NCI-H2107 treated with DMSO at 0.1 percent for 48 hours (cell line): ENCODE measurements around the gene NAALADL2.

ENCODE experiments used
- DNase-seq: peaks from one replicate; lab custom pipeline; 2025; ENCODE audit not compliant: unreplicated experiment; lab: John Stamatoyannopoulos, UW

NAALADL2 gene

DNA sequence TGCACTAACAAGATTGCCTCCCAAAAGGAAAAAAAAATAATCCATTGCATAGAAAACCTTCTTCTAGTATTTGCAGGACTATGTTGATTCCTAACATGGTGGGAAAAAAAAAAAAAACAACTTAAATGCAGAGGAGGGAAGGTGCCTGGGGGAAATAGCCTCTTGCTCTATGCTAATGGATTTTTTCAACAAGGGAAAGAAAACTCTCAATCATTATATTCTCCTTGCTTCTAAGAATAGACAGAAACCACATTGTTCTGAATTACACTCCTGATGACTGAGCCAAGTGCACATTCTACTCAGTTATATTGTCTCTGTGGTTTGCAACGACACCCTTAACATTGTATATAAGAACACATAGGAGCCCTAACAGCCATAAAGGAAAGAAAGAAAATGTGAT is 760.2 kb downstream of the NAALADL2 start:
- DNase-seq = peak; percentile 98

DNA sequence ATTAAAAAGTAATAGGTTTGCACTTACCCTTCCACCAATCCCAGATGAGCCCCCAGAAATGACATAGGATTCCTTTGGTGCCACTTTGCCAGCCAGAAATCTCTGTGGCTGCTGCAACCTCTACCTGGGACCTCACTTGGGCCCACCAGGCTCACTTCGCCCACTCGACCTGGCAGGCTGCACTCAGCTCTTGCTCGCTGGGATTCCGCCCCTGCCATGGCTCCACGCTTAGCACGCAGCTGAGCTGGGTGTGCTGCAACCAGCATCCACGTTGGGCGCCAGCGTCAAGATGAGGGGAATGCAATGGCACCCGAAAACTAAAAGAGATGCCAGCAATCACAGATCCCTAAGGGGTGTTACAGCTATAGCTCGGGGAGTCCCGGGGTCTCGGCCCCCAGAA is 761.0 kb downstream of the NAALADL2 start:
- no peak for DNase-seq

DNA sequence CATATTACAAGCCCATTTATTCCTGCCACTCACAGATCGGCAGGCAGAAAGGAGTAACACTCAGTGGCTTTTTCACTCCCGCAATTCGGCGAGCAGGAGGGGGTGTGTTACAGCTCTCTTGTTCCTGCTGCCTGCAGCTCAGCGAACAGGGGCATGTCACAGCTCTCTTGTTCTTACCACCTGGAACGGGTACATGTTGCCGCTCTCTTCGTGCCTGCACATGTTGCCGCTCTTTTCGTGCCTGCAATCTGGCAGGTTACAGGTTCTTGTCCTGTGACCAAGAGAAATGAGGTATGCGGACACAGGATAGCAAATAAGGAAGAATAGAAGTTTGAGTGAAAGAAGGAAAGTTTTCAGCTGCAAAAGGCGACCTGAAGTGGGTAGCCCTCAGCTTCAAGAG is 761.4 kb downstream of the NAALADL2 start:
- no peak for DNase-seq

DNA sequence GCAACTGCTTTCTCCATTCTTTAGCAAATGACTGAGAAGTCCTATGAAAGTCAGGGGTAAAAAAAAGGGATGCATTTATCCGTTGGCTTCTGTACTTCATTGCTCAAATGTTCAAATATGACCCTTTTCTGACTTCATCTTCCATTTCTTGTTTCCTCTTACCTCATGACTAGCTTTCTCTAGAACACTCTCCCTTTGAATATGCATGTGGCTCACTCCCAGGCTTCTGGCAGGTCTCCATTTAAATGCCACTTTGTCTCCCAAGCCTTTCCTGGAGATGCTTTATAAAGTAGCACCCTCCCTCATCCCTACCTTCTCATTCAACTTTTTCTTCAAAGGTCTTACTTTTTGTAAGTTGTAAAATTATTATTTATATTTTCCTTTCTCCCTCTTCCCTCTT is 781.8 kb downstream of the NAALADL2 start:
- no peak for DNase-seq

DNA sequence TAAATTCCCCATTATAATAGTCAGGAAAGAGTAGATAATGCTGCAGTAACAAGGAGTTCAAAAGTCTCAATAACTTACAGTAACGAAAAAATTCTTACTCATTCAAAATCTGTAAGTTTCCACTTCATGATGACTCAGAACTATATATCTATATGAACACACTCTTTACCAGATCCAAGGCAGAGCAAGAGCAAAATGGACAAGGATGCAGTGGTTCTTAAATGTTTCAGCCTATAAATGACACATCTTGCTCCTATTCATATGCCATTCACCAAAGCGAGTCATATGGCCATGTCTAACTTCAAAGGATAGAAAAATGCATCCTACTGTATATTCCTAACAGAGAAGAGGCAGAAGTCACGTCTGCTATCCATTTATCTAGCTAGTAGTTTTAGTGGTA is 787.7 kb downstream of the NAALADL2 start:
- DNase-seq = no peak

DNA sequence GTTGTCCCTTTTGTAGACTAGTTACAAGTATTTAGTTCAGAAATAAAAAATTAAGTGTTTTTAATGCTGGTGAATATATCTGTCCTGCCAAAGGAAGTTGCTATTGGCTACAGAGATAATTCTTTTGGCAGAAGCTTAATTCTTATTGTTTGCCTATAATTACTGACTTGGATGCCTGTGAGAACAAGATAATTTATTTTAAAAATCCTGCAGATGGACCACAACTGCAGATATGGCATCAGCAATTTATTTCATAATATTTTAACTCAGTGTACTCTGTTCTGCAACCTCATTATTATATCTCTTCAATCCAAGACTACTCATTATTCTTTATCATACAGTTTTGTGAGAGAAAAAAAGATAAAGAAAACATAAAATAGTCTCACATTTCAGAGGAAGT is 789.8 kb downstream of the NAALADL2 start:
- no peak for DNase-seq

DNA sequence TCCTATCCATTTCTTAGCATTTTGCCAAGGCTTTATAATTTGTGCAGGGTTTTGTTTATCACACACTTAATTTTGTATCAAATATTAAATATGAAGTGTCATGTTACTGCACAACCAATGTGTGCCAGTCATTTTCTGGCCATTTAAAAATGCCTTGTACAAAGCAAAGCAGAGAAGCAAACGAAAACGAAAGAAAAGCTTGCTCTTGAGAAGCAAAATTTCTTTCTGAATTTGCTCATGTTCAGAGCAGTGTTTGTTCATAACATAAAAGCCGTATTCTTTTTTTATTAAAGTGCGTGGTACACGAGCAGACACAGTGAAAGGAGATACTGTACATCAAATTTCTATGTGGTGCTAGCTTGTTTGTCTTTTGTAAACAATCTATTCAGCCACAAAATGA is 792.6 kb downstream of the NAALADL2 start:
- peak; percentile 60 for DNase-seq

DNA sequence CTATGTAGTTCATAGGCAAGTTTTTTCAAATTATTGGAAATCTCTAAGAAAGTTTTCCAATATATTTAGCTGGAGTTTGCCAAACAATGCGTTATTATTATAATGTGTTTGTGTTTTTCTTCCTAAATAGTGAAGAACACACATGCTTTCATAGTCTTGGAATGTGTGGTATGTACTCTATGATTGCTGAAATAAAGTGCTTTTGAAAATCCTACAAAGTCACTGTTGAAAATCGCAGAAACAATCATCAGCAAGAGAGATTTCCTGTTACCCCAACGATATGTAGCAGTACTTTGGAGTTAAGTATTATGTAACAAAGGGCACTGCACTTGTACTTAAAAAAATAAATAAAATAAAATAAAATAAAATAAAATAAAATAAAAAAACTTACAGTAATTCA is 796.2 kb downstream of the NAALADL2 start:
- DNase-seq = no peak

DNA sequence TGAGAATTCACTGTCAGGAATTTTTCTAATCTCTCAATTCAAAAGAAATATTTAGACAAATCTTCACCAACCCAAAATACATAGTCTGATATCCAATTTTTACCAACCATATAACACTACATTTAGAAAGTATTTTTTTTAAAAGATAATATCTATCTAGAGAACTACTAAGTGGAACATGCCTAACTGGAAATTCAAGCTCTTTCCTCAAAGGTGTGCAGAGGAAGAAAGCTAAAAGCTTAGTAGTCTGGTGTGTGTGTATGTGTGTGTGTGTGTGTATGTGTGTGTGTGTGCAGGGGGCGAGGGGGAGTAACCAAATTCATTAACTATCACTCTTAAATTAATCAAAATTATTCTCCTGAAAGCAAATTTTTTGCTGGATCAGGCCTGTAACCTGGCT is 797.3 kb downstream of the NAALADL2 start:
- no peak for DNase-seq

DNA sequence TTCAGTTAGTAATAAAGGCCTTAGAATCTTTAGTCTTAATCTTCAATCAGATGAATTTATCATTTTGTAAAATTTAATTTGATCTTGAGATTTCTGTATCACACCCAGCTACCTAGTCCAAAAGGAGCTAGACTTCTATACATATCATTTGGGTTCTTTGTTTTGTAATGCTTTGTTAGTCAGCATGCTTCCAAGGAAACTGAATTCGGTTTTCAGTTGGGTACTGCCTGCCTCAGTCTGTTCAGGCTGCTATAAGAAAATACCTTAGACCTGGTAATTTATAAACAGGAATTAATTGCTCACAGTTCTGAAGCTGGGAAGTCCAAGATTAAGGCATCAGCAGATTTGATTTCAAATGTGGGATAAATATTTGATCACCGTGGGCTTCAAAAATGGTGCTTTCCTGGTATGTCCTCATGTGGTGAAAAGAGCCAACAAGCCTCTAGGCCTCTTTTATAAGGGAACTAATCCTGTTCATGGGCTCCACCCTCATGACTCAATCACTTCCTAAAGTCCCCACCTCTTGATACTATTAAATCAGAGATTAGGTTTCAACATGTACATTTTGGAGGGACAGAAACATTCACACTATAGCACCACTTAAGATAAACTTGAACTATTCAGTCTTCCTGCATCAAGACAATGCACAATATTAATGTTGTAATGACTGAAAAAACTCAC is 800.7 kb downstream of the NAALADL2 start:
- DNase-seq = no peak

DNA sequence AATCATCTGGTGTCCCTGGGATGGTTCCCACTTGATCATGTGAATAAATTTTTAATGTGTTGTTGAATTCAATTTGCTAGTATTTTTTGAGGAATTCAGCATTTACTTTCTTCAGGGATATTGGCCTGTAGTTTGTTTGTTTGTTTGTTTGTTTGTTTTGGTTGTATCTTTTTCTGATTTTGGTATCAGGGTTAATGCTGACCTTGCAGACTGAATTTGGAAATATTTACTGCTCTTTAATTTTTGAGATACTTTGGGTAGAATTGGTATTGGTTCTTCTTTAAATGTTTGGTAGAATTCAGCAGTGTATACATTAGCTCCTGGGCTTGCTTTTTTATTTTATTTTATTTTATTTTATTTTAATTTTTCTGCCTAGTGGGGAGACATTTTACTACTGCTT is 803.7 kb downstream of the NAALADL2 start:
- DNase-seq = no peak

DNA sequence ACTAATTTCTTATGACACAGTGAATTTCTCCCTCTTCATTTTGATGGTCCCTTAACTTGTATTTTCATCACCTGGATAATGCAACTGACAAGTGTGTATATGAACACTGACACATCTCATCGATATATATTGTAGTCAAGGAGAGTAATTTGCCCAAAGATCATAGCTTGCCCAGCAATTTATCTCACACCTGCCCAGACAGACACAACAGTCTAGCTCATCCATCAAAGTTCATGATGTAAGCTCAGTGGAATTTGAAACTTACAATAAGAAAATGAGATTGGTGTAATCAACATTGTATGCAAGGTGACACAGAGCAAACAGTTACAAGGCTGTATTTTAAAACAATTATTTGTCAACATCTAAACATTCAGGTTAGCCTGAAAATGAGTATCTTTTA is 805.8 kb downstream of the NAALADL2 start:
- DNase-seq = no peak

DNA sequence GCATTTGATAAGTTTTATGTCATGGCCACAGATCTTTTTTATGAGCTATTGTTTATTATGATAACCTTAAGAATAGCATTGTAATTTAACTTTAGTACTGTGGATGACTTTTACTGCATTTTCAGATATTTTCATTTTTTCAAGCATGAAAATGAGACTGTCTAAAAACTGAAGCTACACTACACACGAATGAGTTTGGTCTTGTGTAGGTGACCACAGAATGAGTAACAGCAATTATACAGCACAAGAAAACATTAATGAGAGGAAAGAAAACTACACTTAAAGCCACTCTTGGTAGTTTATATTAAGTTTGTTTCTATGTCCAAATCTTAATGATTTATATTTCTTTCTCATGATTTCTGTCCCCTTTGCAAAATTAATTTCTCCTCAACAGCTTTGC is 809.2 kb downstream of the NAALADL2 start:
- no peak for DNase-seq

DNA sequence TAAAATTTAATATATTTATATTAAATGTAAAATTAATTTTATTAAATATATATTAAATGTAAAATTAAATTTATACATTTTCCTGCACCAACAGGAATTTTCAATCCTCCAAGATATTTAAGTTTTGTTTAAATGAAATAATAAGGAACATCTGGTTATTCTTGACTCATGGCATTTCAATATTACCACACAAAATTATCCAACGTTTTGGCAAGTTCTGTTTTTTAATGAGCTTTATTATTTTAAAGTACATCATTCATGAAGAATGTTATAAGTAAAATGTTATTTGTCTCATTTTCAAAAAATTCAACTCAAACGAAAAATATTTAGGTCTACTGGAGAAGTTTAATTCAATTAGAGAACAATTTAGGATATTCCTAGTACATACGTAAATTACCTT is 811.4 kb downstream of the NAALADL2 start:
- DNase-seq = no peak

DNA sequence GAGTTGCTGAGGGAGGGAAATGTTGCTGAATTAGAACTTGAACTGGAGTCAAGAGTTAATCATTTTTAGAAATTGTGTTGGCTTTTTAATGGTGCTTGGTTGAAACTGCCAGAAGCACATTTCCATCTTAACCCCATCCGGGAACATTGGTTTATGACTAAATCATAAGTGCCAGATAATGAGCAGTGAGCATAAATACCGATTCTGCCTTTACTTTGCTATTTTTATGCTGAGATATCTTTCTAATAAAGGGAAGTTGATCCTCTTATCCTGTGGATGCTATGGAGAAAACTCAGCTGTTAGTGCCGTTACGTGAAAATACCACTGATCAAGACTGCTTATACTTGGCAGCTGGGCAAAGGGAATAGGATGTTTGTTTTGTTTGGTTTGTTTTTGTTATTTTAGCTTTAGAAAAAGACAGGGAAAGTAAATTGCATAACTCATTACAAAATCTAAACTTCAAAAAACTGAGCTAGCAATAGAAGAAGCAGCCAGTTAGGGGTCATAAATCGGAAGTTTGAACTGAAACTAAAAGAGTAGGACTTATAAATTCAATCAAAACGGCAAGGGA is 813.1 kb downstream of the NAALADL2 start:
- no peak for DNase-seq

DNA sequence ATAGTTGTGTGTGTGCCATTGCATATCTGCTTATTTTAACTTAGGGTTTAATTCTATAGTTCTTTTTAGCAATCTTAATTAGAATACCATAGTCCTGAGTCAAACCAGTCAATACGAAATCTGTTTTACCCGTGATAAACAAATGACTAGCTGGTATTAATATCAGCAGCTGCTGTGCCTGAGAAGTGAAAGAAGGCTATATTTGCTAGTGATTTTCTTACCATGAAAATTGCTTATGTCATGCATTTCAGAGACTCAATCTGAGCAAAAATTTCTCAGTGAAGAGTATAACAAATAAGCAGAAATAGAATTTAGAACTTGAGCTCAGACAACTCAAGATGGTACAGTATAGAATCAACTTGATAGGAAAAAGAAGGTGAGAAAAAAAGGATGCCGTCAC is 820.4 kb downstream of the NAALADL2 start:
- no peak for DNase-seq

DNA sequence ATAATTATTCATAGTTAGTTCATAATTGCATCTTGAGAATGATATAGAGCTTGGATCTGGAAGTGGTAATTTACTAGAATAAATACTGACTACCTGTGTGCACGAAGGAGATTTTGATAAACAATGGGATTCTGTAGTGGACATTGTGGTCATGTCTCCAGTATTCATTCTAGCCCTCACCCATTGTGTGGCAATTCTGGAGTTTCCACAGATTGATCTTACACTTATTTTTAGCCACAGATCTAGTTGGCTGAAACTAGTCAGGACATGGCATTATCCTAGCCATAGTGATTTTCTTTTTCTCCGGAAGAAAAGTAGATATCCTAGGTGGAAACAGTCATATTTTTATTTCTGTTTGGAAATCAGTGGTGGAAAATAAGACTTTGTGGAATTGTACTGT is 833.1 kb downstream of the NAALADL2 start:
- DNase-seq = no peak

DNA sequence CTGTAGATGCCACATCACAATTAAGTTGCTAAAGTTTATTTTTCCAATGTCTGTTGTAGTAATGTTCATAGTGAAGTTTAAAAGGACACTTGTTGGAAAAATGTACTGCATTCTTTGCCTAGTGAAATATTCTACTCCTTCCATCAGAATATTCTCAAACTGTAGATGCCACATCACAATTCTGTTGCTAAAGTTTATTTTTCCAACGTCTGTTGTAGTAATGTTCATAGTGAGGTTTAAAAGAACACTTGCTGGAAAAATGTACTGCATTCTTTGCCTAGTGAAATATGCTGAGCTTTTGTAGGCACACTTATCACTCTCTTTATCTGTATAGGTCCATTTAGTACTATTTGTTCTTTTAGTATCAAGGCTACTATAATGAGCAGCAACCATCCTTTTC is 836.1 kb downstream of the NAALADL2 start:
- DNase-seq = no peak

DNA sequence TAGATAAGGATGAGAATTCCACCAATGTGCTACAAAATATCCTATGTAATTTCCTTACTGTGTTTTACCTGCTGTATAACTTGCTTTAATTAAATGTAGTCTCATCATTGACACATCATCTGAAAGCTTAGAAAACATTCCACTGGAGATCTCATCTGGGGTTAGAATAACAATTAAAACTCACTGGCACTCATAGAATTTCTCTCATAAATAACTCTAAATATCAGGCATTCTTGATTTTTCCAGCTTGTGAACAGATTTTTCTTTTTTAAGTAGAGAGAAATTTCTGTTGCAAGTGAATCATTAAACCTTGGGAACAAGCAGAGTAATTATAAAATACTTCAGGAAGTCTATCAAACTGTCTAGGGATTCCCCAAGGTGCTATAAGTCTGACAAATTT is 843.8 kb downstream of the NAALADL2 start:
- no peak for DNase-seq

DNA sequence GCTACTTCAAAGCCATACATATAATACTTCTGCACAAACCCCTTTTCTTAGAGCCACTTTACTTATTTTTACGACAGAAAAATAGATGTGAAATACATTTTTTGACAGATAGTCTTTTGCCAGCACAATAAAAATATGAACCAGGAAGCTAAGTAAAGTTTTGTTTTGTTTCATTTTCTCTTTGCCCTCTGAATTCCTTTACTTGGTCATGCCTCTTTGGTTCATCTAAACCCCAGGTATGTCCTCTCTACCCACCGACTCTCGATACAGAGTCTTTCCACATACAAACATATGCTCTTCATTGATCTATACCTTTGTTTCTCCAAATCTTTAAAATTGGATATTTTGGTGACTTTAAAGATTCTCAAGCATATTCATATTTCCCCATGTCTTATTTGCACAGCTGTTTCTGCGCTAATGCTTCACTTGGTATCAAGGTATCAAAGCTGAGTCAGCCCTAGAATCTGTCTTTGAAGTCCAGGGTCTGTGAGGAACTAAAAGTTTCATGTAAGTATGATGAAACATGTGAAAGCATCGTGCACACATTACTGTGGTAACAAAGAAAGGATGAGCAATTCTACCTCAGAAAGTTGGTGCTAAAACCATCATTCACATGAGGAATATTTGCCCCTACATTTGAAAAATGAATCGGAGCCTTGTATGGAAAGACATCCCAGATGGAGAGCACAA is 845.4 kb downstream of the NAALADL2 start:
- DNase-seq = no peak

DNA sequence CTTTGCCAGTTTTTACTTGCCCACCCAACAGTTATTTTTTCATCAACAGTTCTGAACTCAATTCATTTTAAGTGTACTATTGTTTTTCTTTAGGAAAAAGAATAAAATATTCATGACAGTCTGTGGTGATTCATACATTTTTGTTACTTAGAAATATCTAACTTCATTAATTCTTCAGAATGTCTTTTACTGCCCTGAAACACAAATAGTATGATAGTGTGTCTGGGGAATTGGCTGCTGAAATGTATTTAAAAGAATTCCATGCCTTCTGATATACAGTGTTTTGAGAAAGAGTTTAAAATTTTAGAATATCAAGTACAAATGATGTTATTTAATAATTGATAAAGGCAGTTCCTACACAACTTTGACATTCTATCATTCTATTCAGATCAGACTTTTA is 854.1 kb downstream of the NAALADL2 start:
- no peak for DNase-seq

DNA sequence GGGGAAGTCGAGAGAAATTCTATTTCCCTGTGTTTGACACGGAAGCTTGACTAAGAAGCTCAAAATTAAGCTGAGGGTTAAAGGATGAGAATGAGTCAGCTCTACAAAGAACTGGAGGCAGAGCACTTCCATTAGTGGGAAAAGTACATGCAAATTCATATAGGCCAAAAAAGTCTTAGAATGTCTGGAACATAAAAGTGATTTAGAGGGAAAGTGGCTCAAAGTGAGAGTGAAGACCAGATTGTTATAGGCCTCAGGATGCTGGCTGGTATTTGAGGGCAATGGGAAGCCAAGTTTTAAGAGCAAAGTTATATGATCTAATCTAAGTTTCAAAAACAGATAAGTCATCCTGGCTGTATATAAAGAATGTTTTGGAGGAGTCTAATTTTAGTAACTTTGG is 857.3 kb downstream of the NAALADL2 start:
- DNase-seq = no peak

DNA sequence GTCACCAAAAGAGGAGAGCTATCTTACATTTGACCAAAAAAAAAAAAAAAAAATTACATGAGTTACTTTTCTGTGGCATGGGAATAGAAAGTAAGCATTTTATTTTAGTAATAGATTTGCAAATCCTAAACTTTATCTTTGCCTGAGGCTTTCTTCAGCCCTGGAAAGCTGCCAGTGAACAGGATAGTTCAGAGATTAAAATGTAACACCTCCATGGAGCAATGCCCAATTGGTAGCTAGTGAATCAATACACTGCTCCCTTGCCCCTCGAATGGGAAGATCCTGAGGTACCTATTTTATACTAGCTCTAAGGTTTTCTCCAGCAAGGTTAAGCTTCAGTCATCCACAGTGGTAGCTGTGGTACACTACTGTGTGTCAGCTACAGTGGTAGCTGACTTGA is 867.1 kb downstream of the NAALADL2 start:
- no peak for DNase-seq
